ENCODE measurements around the gene CERS4.

Gene CERS4

DNA sequence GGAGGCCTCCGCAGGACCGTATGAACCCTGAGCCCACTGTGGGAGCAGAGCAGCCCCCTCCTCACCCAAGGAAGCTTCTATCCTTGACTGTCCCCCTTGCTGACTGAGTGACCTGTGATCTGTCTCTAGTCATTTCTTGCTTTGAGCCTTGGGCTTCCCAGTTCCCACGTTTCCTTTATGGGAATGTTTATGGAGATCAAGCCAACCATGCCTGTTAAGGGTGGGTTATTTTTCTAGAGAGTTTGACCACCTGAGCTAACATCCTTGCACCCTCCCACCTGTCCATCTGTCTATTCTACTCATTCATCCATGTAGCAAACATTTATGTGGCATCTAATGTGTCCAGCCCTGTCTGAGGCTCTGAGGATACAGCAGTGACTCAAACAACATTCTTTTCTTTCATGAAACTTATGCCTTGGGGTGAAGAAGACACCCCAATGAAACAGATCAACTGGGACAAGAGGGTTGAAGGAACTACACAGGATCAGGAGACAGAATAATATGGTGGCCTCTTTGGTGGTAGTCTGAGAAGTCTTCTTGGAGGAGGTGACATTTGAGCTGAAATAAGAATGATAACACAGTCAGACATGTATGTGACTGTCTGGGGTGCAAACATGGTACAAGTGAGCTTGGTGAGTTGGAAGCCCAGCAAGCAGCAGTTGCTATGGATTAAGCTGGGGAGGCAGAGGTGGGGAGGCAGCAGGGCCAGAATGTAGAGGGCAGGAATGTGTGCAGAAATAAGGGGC, 30.5 kb downstream of the CERS4 start:
- H3K9me3 ChIP-seq (ENCODE audit: insufficient read depth, low read length, severe bottlenecking), result peaks cover 8% of the 10 kb centered on the region
- H3K4me1 ChIP-seq (ENCODE audit: insufficient read depth, low read length), result no peaks in the 10 kb centered on the region
- H3K4me3 ChIP-seq (ENCODE audit: low read depth in 1 of 2, low read length in 2 of 2), result no peak overlapping the region
- DNase-seq (no peak), ATAC-seq (ENCODE audit: insufficient read depth, low read depth) (no peak)
- H2AFZ ChIP-seq (ENCODE audit: low read depth, low read length), result no peak overlapping the region
- no peak for TF ChIP-seq EZH2 (IDR thresholded peaks at IDR 0.05; ENCODE audit: borderline replicate concordance, low read depth, low read length, severe bottlenecking)
- TF ChIP-seq, protein P1, sequence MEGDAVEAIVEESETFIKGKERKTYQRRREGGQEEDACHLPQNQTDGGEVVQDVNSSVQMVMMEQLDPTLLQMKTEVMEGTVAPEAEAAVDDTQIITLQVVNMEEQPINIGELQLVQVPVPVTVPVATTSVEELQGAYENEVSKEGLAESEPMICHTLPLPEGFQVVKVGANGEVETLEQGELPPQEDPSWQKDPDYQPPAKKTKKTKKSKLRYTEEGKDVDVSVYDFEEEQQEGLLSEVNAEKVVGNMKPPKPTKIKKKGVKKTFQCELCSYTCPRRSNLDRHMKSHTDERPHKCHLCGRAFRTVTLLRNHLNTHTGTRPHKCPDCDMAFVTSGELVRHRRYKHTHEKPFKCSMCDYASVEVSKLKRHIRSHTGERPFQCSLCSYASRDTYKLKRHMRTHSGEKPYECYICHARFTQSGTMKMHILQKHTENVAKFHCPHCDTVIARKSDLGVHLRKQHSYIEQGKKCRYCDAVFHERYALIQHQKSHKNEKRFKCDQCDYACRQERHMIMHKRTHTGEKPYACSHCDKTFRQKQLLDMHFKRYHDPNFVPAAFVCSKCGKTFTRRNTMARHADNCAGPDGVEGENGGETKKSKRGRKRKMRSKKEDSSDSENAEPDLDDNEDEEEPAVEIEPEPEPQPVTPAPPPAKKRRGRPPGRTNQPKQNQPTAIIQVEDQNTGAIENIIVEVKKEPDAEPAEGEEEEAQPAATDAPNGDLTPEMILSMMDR (IDR thresholded peaks at IDR 0.05; ENCODE audit: borderline replicate concordance, extremely low read depth, low read length, poor library complexity, severe bottlenecking), result no peak
- no peaks in the 10 kb centered on the region for H3K79me2 ChIP-seq (ENCODE audit: insufficient read depth, low read length)
- no peaks in the 10 kb centered on the region for H4K20me1 ChIP-seq (ENCODE audit: insufficient read depth, low read length)
- no peak overlapping the region for H3K27ac ChIP-seq (ENCODE audit: low read length)
- H3K4me2 ChIP-seq (ENCODE audit: insufficient read depth, low read length), result no peak overlapping the region
- H3K36me3 ChIP-seq (ENCODE audit: insufficient read depth, low read length), result no peaks in the 10 kb centered on the region
- H3K27me3 ChIP-seq (ENCODE audit: insufficient read depth, low read length, poor library complexity), result no peaks in the 10 kb centered on the region
- no peak overlapping the region for H3K9ac ChIP-seq (ENCODE audit: low read depth, low read length)

DNA sequence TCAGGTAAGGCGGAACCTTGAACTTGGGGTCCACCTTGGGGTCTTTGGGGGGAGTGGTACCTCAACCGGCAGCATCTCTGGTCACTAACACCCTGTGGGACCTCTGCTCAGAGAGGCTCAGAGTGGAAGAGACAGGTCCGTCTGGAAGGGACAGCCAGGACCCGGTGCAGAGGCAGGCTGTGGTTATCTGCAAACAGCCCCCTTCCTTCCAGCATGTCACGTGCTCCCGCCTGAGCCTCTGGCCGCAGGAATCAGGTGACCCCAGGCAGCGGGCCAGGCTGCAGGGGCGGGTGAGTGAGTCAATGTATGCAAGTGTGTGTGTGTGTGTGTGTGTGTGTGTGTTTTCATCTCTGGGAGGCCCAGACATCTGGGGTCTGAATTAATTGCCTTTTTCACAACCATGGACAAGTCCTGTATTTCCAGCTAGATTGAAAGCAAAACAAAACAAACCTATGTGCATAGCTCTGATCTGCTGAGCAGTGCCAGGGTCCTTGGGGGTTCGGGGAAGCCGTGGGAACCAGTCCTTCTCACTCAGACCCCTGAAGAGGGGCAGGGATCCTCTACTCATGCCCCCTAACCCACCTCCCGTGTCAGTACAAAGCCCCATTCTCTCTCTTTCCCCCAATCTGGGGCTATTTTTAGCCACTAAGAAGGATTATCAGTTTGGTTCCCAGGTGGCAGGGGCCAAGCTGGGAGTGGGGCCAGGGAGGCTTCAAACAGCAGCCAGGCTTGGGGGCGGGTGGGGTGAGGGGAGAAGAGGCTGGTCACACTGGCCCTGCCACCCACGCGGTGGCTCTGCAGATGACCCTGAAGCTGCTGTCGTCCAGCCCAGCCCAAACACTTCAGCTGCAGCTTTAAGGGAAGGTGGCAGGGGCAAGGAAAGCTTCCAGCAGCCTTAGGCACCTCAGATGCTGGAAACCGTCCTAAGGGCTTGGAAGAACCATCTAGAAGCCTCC, 31.4 kb downstream of the CERS4 start:
- Histone ChIP-seq H3K79me2 (ENCODE audit: insufficient read depth, low read length) (no peaks in the 10 kb centered on the region), H3K4me3 (ENCODE audit: low read depth in 1 of 2, low read length in 2 of 2) (no peak overlapping the region), H3K9me3 (ENCODE audit: insufficient read depth, low read length, severe bottlenecking) (peaks cover 8% of the 10 kb centered on the region), H3K36me3 (ENCODE audit: insufficient read depth, low read length) (no peaks in the 10 kb centered on the region), H3K4me2 (ENCODE audit: insufficient read depth, low read length) (no peak overlapping the region), H3K27me3 (ENCODE audit: insufficient read depth, low read length, poor library complexity) (no peaks in the 10 kb centered on the region), H3K4me1 (ENCODE audit: insufficient read depth, low read length) (no peaks in the 10 kb centered on the region), H3K27ac (ENCODE audit: low read length) (no peak overlapping the region), H4K20me1 (ENCODE audit: insufficient read depth, low read length) (no peaks in the 10 kb centered on the region), H2AFZ (ENCODE audit: low read depth, low read length) (no peak overlapping the region), H3K9ac (ENCODE audit: low read depth, low read length) (no peak overlapping the region)
- DNase-seq (no peak), ATAC-seq (ENCODE audit: insufficient read depth, low read depth) (no peak)
- TF ChIP-seq EZH2 (IDR thresholded peaks at IDR 0.05; ENCODE audit: borderline replicate concordance, low read depth, low read length, severe bottlenecking), result no peak
- TF ChIP-seq, protein P1 (IDR thresholded peaks at IDR 0.05; ENCODE audit: borderline replicate concordance, extremely low read depth, low read length, poor library complexity, severe bottlenecking), result no peak

DNA sequence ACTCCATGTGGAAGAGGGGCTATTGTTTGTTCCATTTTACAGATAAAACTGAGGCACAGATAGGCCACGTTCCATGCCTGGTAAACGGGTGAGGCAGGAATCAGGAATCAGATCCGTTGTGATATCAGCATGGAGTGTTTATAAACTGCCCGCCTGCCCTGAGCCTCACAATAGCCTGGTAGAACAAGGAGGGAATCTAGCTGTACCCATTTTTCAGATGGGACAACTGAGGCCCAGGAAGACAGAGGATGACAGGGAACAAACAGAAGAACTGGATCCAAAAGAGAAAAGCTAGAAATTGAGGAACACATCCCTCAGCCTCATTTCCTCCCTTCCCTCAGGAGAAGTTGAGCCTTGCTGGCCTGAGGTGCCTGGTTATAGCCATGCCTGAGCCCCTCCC, 32.5 kb downstream of the CERS4 start:
- Histone ChIP-seq H3K27ac (ENCODE audit: low read length) (no peak overlapping the region), H3K4me1 (ENCODE audit: insufficient read depth, low read length) (no peaks in the 10 kb centered on the region), H3K36me3 (ENCODE audit: insufficient read depth, low read length) (no peaks in the 10 kb centered on the region), H3K9me3 (ENCODE audit: insufficient read depth, low read length, severe bottlenecking) (peaks cover 8% of the 10 kb centered on the region), H3K79me2 (ENCODE audit: insufficient read depth, low read length) (no peaks in the 10 kb centered on the region), H3K4me2 (ENCODE audit: insufficient read depth, low read length) (no peak overlapping the region), H3K27me3 (ENCODE audit: insufficient read depth, low read length, poor library complexity) (no peaks in the 10 kb centered on the region), H4K20me1 (ENCODE audit: insufficient read depth, low read length) (no peaks in the 10 kb centered on the region), H2AFZ (ENCODE audit: low read depth, low read length) (no peak overlapping the region), H3K9ac (ENCODE audit: low read depth, low read length) (no peak overlapping the region), H3K4me3 (ENCODE audit: low read depth in 1 of 2, low read length in 2 of 2) (no peak overlapping the region)
- TF ChIP-seq, protein P1 (IDR thresholded peaks at IDR 0.05; ENCODE audit: borderline replicate concordance, extremely low read depth, low read length, poor library complexity, severe bottlenecking), result no peak
- no peak for TF ChIP-seq EZH2 (IDR thresholded peaks at IDR 0.05; ENCODE audit: borderline replicate concordance, low read depth, low read length, severe bottlenecking)
- DNase-seq (no peak), ATAC-seq (ENCODE audit: insufficient read depth, low read depth) (no peak)

Data from DND-41 (cell line).